8988T (cell line): Measurements from ENCODE around the gene KCNJ2.

Experiments
- DNase-seq: peaks from one replicate; pipeline ENCODE4 v3.0.0; 2011

KCNJ2 gene

GRCh38 chr17:70206361-70207010 lies 37.2 kb downstream of the KCNJ2 start:
- DNase-seq, result no peak

DNA sequence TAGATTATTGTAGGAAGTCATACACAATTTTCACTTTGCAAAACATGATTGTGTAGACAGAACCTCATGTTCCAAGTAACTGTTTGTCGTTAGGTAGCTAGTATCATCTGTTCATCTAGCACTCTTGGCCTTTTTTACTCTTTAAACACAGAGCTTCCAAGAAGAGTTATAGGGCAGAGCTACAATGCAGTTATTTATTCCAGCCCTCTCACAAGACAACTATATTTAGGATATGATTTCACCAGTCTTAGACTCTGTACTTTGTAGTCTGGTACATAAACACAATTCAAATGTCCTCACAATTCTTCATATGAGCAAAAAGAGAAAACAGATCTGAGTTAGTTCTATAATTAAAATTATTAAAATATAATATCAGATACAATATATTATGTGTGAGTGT lies 37.9 kb downstream of the KCNJ2 start:
- no peak for DNase-seq

- no peak for DNase-seq
Observed at GRCh38 chr17:70208080-70208794, 38.9 kb downstream of the KCNJ2 start.

GRCh38 chr17:70208825-70209555 lies 39.7 kb downstream of the KCNJ2 start:
- no peak for DNase-seq

DNA sequence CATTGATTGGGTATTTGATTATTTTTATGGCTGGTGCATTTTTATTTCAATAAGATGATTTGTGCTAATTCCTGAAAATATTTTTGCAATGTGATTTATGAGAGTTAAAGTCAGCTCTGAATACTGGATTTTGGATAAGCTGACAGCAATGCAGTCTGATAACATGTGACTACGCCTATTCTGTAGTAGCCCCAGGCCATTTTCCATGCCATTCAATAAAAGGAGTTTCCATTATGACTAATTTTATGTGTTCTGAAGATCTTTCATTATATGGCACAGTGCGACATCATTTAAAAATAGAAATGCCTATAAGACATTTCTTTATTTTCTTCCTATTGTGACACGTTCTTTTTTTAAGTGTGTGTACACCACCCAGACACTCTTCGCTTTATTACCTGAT lies 46.3 kb downstream of the KCNJ2 start:
- DNase-seq, result no peak

- DNase-seq, result no peak
Observed at GRCh38 chr17:70217571-70217970, 48.2 kb downstream of the KCNJ2 start.

GRCh38 chr17:70225276-70225675 lies 55.9 kb downstream of the KCNJ2 start:
- no peak for DNase-seq
